NCI-H446 treated with DMSO at 0.1 percent for 48 hours (cell line): ENCODE results near the gene ATXN1.
"Not testable (repeated sequence)": the region's sequence is repeated elsewhere in the genome, so short reads cannot be mapped to it uniquely, and the experiment has no call there.

Experiments
- DNase-seq: peaks from one replicate; lab custom pipeline; 2025; lab: John Stamatoyannopoulos, UW

The ATXN1 gene

DNA sequence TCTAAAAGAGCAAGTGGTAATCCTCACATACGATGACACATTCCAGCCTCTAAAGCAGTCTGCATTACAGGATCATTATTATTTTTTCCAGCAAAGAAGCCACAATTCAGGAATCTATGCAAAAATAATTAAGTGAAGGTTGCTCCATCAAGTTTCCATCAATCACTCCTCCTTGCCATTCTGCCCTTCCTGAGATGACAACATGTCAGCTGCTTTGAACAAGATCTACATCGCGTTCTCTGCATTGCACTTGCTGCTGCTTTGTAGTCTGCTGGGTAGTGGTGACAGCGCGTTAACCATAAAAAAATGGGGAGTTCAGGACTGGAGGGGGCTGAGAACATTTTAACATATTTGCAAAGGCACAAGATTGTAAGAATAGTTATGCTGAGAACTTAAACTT lies 375.2 kb downstream of the ATXN1 start:
- DNase-seq, result no peak

DNA sequence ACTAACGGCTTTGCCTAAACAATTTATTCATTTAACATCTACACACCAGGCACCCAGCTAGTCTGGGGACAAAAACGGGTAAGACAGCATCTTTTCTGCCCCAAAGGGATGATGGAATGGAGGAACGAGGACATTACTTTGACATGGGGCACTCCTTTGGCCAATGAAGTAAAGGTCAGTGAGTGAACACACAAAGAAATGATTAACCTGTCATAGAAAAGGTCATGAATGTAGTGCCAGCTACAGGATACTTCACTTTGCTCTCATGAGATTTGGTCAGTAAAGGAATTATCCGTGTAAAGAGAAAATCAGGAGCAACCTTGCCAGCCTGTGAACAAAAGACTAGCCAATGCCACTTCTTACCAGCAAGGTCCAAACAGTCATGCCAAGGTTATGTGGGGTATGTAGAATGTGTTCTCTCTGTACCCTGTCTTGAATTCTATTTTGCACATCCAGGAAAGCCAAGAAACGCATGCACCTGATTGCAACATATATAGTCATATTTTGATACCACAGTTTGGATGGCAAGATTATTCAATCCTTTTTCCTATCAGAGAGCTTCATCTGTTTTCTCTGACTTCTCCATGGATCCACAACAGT lies 377.6 kb downstream of the ATXN1 start:
- DNase-seq, result no peak

DNA sequence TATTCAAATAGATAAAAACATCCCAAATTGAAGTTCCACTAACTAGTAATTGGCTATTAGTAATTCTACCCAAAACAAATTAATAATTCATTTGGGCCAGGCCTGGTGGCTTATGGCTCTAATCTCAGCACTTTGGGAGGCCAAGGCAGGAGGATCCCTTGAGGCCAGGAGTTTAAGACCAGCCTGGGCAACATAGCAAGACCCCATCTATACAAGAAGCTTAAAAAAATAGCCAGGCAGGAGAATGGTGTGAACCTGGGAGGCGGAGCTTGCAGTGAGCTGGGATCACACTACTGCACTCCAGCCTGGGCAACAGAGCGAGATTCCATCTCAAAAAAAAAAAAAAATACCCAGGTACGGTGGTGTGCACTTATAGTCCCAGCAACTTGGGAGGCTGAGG lies 379.3 kb downstream of the ATXN1 start:
- DNase-seq, result not testable (repeated sequence)

DNA sequence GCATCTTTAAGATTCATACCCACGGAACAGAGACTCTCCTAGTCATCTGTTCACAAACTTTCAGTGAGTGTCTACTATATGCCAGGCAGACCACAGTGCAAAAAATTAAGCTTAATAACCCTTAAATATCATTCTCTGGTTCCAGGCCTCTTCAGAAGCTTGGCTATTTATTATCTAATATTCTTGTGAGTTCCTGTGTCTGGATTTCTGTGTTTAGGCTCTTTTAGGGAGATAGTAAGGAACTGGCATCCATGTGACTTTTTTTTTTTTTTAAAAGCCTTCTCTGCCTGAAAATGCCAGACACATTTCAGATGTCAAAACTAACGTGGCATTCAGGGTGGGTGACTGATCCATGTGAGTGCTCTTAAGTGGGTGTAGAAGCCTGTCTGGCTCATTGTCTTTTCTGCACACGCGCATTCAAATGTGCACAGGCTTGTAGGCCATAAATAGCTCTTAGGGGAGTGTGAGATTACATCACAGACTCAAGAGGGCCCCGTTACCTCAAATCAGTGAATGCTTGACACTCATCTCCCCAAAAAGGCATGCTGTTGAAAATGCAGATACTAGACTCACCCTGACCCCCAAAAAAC lies 380.9 kb downstream of the ATXN1 start:
- no peak for DNase-seq

GRCh38 chr6:16378360-16378759 lies 382.9 kb downstream of the ATXN1 start:
- DNase-seq, result not testable (repeated sequence)

- no peak for DNase-seq
Observed at GRCh38 chr6:16377470-16377869, 383.8 kb downstream of the ATXN1 start.

DNA sequence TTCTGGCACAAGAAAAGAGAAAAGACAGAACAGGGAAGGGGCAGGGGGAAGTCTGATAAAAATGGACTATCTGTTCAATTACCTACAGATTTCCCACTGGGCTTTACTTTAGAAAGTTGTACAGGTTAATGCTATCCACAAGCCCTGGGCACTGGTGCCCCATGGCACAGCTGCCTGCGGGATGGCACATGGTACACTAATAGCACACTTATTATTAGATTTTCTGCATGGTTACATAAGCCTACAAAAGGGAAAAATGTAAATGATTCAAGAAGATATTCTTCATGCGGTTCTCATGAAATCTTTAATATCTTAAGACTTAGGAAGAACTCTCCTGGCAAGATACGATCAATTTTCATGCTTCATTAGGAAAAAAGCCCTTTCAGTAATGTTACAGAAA lies 385.4 kb downstream of the ATXN1 start:
- DNase-seq, result no peak

GRCh38 chr6:16375206-16375605 lies 386.1 kb downstream of the ATXN1 start:
- DNase-seq, result no peak

DNA sequence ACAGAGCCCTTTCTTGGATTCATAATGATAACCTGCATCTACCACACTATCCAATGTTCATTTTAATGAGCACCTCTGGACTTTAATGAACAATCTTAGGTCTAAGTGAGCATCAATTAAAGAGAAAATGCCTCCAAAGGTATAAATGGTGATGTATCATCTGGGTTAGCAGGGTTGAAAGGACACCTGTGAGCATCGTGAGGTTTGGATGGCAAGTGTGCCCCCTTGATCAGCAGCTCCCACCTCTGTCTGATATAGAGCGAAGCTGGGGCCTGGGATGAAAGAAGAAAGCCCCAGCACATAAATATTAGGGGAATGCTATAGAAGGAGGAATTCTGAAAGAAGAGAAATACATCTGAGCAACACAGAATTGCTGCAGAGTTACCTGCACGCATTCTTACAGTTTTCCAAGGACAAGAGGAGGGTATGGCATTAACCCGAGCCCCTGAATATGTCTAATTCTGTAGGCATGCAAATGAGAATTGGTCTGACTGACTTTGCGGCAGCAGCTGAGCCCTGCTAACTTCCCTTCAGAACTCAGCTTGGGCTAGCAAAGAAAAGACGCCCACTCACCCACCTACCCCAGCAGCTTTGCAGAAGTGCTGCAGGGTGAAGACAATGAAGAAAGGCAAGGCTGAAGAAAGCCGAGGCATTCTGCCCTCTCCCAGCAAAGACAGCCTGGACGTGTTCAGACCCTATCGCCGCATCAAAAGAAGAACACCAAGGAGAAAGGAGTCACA lies 386.6 kb downstream of the ATXN1 start:
- DNase-seq, result no peak

DNA sequence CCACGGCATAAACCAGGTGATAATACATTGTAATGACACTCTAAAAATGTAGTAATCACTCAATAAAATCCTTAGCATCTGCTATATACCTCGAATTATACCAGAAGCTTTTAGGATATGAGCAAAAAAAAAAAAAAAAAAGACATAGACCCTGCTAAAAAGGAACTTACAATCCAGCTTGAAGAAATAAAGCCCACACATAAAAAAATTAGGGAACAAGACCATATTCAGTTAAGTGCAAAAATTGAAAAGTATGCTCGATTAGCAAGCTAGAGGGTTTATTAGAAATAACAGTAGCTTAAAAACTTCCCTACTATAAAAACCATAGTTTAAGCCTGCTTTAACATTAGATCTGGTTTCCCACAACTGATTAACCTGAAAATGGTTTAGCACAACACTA lies 387.2 kb downstream of the ATXN1 start:
- DNase-seq, result no peak

DNA sequence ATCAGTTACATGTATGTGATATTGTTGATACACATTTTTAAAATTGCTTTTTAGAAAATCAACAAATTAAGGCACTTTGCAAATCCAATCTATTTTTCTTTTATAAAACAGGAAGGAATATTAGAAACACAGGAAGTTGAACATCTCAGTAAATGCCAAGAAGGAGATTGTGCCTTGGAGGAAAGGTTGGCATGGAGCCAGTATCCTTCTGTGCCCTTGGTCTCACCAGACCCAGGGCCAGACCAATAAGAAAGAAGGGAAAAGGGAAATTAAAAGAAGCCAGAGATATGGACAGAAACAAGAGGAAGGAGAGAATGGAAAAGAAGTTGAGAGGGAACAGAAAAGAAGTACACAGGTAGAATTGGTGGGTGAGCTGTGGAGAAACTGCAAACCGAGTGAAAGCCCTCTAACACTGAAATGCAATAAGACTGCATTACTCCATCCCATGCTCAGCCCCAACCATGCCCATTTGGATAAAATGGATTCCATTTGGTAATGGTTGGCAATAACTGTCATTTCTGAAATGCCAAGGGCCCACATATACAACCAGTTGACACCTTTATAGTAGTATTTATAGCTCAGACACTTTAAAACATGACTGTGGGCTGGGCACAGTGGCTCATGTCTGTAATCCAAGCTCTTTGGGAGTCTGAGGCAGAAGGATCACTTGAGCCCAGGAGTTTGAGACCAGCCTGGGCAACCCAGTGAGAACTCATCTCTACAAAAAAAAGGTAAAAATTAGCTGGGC lies 389.1 kb downstream of the ATXN1 start:
- DNase-seq, result no peak

- no peak for DNase-seq
Observed at GRCh38 chr6:16371401-16371800, 389.9 kb downstream of the ATXN1 start.

GRCh38 chr6:16370943-16371342 lies 390.3 kb downstream of the ATXN1 start:
- no peak for DNase-seq

- DNase-seq, result no peak
Observed at GRCh38 chr6:16369989-16370388, 391.3 kb downstream of the ATXN1 start.

DNA sequence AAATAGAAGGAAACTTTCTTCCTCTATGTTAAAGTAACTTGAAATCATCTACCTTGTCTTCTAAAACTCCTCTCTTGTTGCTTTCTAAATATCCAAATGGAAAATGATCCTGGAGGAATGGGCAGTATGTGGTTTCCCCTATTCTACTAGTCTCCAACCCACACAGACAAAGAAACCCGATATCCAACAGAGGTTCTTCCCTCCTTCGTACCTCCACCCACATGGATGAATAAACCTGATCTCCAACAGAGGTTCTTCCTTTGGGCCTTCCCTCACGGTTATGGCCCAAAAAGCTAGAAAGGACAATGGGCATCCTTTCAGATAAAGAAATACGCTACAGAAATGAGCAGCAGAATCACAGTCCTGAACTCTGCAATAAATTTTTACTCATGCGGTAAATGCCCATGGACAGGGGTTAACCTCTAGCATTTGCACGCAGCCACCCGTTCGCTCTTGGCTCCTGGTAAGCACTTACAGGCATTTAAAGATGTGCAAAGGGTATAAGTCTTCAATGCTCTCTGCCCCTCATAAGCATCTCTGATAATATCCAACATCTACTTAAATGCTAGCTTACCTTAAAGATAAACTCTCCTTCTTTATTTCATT lies 392.0 kb downstream of the ATXN1 start:
- DNase-seq, result no peak

DNA sequence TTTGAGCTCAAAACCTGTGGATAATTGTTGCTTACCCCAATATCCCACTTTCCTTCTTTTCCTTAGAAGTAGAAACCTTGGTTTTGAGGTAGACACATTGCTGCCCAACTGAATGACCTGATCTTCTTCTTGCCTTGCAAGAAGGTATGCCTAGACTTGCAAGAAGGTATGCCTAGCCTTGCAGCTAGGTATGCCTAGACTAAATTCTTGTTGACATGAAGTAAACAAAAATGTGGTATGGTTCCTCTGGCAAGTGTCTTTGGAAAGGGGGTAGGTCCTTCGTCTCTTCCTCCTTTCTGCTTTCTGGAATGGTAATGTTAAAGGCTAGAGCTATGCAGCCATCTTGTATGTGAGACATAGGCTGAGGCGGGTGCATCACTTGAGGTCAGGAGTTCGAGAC lies 393.7 kb downstream of the ATXN1 start:
- DNase-seq, result no peak

- no peak for DNase-seq
Observed at GRCh38 chr6:16363749-16364148, 397.5 kb downstream of the ATXN1 start.

DNA sequence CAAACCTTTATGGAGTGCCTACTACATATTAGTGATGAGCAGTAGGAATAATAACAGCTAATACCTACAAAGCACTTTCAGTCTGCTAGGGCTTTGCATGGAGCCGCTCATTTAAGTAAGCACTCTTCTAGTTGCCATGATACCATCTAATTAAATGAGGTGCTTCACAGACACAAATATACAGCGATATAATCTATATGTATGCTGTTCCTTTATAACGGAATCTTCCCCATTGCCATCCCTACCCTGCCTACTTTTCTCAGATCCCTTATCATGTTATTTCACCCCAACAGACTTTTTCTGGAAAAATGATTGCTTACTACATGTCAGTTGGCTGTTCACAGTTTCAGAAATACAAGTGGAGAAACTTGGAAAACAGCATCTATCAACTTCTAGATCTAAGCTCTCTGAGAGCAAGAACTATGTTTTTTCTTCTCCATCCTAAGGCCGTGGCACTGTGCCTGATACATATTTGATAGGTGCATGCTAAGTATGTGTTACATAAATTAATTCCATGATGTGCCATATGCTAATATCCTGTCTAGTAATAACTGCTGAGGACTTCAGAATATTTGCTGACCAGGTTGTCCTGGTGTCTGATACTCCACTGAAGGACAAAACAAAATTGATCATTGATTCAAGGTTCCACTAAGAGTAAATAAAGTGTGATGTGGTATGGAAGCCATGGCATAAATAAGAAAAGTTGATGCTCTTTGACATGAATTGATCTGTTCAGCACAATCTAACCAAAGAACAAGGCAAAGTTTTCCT lies 398.3 kb downstream of the ATXN1 start:
- no peak for DNase-seq

- DNase-seq, result no peak
Observed at GRCh38 chr6:16362296-16362695, 399.0 kb downstream of the ATXN1 start.

GRCh38 chr6:16361861-16362260 lies 399.4 kb downstream of the ATXN1 start:
- DNase-seq, result no peak

DNA sequence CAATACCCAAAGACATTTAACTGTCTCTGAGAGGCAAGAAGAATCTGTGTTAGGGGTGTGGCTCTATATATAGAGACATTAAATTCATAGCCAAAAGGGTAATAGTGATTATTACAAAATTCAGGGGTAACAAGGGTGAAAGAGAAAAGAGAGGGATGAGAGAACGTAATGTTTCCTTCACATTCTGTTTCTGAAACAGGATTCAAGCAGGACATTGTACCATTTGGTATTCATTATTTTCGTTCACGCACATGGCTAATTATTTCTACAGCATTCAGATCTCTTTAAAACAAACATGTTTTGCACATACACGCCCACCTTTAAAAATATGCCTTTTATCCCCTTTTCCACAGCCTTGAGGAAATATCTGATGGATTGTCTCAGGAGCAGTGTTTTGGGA lies 400.1 kb downstream of the ATXN1 start:
- no peak for DNase-seq

GRCh38 chr6:16360365-16360764 lies 400.9 kb downstream of the ATXN1 start:
- no peak for DNase-seq
